ENCODE results near the gene ACSS1. TPM values are rescaled to one million over a fixed set of nuclear protein-coding genes. Genes with fewer than 3 reads are reported as not detected.

ACSS1 gene
- total and polyA plus RNA-seq, 2 donors from 2014 or later = 30.6 to 72.3 TPM

GRCh38 chr20:24960302-24960801 lies 97.6 kb downstream of the ACSS1 start:
- H3K4me3 ChIP-seq (ENCODE audit: low read length in 3 of 3) = no peak overlapping the region
- DNase-seq (no peak), FAIRE-seq (no peak)
- intact Hi-C loops (cut with DNase I) = no loop called here
- H3K36me3 ChIP-seq (ENCODE audit: control insufficient read depth in 2 of 3, insufficient read depth in 3 of 3, low read length in 3 of 3) = peaks cover 0 to 21% (median 16%) of the 10 kb centered on the region in 3 donors
- H3K9me3 ChIP-seq (ENCODE audit: control insufficient read depth in 2 of 3, insufficient read depth in 1 of 3, low read length in 3 of 3) = no peaks in the 10 kb centered on the region
- TF ChIP-seq, protein P1, sequence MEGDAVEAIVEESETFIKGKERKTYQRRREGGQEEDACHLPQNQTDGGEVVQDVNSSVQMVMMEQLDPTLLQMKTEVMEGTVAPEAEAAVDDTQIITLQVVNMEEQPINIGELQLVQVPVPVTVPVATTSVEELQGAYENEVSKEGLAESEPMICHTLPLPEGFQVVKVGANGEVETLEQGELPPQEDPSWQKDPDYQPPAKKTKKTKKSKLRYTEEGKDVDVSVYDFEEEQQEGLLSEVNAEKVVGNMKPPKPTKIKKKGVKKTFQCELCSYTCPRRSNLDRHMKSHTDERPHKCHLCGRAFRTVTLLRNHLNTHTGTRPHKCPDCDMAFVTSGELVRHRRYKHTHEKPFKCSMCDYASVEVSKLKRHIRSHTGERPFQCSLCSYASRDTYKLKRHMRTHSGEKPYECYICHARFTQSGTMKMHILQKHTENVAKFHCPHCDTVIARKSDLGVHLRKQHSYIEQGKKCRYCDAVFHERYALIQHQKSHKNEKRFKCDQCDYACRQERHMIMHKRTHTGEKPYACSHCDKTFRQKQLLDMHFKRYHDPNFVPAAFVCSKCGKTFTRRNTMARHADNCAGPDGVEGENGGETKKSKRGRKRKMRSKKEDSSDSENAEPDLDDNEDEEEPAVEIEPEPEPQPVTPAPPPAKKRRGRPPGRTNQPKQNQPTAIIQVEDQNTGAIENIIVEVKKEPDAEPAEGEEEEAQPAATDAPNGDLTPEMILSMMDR (IDR thresholded peaks at IDR 0.05; ENCODE audit: borderline replicate concordance, extremely low read depth, insufficient read depth) = no peak
- no peaks in the 10 kb centered on the region for H3K27me3 ChIP-seq (ENCODE audit: control insufficient read depth, insufficient read depth, low read length)
- no peak overlapping the region for H3K9ac ChIP-seq (ENCODE audit: low read length in 3 of 3)
- no peak overlapping the region for H3K27ac ChIP-seq (ENCODE audit: low read depth in 2 of 2, low read length in 2 of 2)
- H3K4me1 ChIP-seq (ENCODE audit: control insufficient read depth in 2 of 3, insufficient read depth in 2 of 3, low read depth in 1 of 3, low read length in 3 of 3) = no peaks in the 10 kb centered on the region

DNA sequence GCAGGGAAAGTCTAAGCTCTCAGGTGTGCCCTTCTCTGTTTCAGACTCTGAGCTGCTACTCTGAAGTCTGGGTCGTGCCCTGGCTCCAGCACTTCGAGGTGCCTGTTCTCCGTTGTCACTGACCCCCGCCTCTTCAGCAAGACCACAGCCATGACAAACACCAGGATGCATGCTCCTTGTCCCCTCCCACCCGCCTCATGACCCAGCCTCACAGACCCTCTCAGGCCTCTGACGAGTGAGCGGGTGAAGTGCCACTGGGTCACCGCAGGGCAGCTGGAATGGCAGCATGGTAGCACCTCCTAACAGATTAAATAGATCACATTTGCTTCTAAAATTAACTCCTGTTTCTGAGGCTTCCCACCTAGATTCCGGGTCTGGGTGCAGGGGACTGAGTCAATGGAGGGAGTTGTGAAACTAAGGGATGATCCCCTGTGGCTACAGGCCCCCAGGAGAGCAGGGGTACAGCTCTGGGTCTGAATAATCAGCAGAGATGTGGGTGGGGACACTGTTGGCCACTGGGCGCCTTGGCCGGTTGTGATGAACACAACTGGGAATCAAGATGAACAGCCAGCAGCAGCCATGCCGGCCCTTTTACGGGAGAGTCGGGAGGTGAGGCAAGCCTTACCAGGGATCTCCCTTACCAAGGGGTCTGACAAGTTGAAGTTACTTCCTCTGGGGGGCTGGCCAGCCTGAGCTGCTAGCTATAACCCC lies 98.2 kb downstream of the ACSS1 start:
- DNase-seq (no peak), FAIRE-seq (no peak)
- Histone ChIP-seq H3K27me3 (ENCODE audit: control insufficient read depth, insufficient read depth, low read length) (no peaks in the 10 kb centered on the region), H3K27ac (ENCODE audit: low read depth in 2 of 2, low read length in 2 of 2) (no peak overlapping the region), H3K4me1 (ENCODE audit: control insufficient read depth in 2 of 3, insufficient read depth in 2 of 3, low read depth in 1 of 3, low read length in 3 of 3) (no peaks in the 10 kb centered on the region), H3K36me3 (ENCODE audit: control insufficient read depth in 2 of 3, insufficient read depth in 3 of 3, low read length in 3 of 3) (peaks cover 0 to 16% (median 15%) of the 10 kb centered on the region in 3 donors), H3K9me3 (ENCODE audit: control insufficient read depth in 2 of 3, insufficient read depth in 1 of 3, low read length in 3 of 3) (no peaks in the 10 kb centered on the region), H3K9ac (ENCODE audit: low read length in 3 of 3) (no peak overlapping the region), H3K4me3 (ENCODE audit: low read length in 3 of 3) (no peak overlapping the region)
- intact Hi-C loops (cut with DNase I) = no loop called here
- TF ChIP-seq, protein P1 (IDR thresholded peaks at IDR 0.05; ENCODE audit: borderline replicate concordance, extremely low read depth, insufficient read depth) = no peak

DNA sequence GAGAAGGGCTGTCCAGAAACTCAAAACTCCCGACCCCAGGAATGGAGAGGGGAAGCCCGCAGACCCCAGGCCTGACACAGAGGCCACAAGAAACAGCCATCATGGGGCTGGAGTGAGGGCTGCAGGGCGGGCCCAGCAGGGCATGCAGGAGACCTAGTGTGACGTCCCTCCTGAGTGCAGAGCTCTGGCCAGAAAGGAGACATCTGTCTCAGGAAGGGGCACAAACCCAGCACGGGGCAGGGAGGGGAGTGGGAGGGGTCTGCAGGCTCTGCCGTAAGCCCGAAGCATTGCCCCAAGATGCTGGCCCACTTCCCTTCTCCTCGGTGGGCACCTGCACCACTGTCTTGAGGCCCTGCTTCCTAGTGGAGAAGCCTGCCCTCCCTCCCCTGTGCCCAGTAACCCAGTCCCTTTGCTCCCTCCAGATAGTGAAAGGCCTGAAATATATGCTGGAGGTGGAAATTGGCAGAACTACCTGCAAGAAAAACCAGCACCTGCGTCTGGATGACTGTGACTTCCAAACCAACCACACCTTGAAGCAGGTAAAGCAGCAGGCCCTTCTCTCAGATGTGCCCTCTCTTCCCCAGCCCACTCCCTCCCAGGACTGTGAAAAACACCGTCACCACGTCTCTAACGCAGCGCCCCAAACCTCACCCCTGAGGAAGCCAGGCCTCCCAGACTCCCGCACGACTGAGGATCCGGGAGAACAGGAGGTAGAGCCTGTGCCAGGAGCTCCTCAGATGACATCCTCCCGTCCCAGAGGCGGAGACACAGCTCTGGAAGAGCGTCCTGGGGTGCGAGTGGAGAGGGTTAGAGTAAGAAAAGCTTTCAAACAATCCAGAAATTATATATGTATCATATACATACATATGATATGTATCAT lies 99.2 kb downstream of the ACSS1 start:
- TF ChIP-seq, protein P1 (IDR thresholded peaks at IDR 0.05; ENCODE audit: borderline replicate concordance, extremely low read depth, insufficient read depth) = no peak
- Histone ChIP-seq H3K27me3 (ENCODE audit: control insufficient read depth, insufficient read depth, low read length) (no peaks in the 10 kb centered on the region), H3K4me3 (ENCODE audit: low read length in 3 of 3) (no peak overlapping the region), H3K27ac (ENCODE audit: low read depth in 2 of 2, low read length in 2 of 2) (no peak overlapping the region), H3K36me3 (ENCODE audit: control insufficient read depth in 2 of 3, insufficient read depth in 3 of 3, low read length in 3 of 3) (peaks cover 0 to 16% (median 14%) of the 10 kb centered on the region in 3 donors), H3K4me1 (ENCODE audit: control insufficient read depth in 2 of 3, insufficient read depth in 2 of 3, low read depth in 1 of 3, low read length in 3 of 3) (no peaks in the 10 kb centered on the region), H3K9ac (ENCODE audit: low read length in 3 of 3) (no peak overlapping the region), H3K9me3 (ENCODE audit: control insufficient read depth in 2 of 3, insufficient read depth in 1 of 3, low read length in 3 of 3) (no peaks in the 10 kb centered on the region)
- DNase-seq = peak in 2 of 5 donors; percentile 7 to 13
- no peak for FAIRE-seq
- intact Hi-C loops (cut with DNase I) = no loop called here

All from kidney (tissue), 14 donors.